HepG2 (cell line): ENCODE results near the gene SPATA33. TPM values are rescaled to one million over a fixed set of nuclear protein-coding genes. Genes with fewer than 3 reads are reported as not detected.

Source experiments
- CENPBD1 ChIP-seq: sonication (generic); formaldehyde crosslinking; IDR thresholded peaks from 2 replicates; pipeline ENCODE4 v1.8.0; 2022; ENCODE audit warnings: missing genetic modification reagents, low read depth, mild to moderate bottlenecking, borderline replicate concordance
- GLI4 ChIP-seq: sonication (generic); formaldehyde crosslinking; IDR thresholded peaks from 2 replicates; pipeline ENCODE4 v1.5.1; 2020; ENCODE audit warnings: missing genetic modification reagents, mild to moderate bottlenecking, moderate library complexity, borderline replicate concordance
- LRRFIP1 ChIP-seq: sonication (generic); formaldehyde crosslinking; conservative IDR thresholded peaks from 2 replicates; pipeline ENCODE4 v1.4.0; 2020; ENCODE audit warnings: missing genetic modification reagents
- NCOA2 ChIP-seq: sonication (generic); formaldehyde crosslinking; IDR thresholded peaks from 2 replicates; pipeline ENCODE4 v1.8.0; 2022; ENCODE audit warnings: inconsistent platforms
- PBX2 ChIP-seq: IDR thresholded peaks from 2 replicates; pipeline ENCODE4 v1.6.1; 2016; ENCODE audit warnings: control low read depth
- YY1 ChIP-seq: IDR thresholded peaks from 2 replicates; pipeline ENCODE4 v1.6.1; 2011; ENCODE audit warnings: low read length, low read depth, moderate library complexity, mild to moderate bottlenecking; ENCODE audit not compliant: insufficient read depth, insufficient replicate concordance
- ZBED4 ChIP-seq: sonication (generic); formaldehyde crosslinking; IDR thresholded peaks from 2 replicates; pipeline ENCODE4 v1.4.0; 2020; ENCODE audit warnings: missing genetic modification reagents, borderline replicate concordance
- ZBTB38 ChIP-seq: sonication (generic); formaldehyde crosslinking; IDR thresholded peaks from 2 replicates; pipeline ENCODE4 v1.5.1; 2020; ENCODE audit warnings: mild to moderate bottlenecking, missing genetic modification reagents
- ZFAT ChIP-seq: sonication (generic); formaldehyde crosslinking; conservative IDR thresholded peaks from 2 replicates; pipeline ENCODE4 v1.8.1; 2023; ENCODE audit warnings: missing genetic modification reagents, inconsistent platforms
- ZKSCAN1 ChIP-seq: fragments of 150-350 bp; IDR thresholded peaks from 2 replicates; pipeline ENCODE4 v1.6.1; 2014; ENCODE audit warnings: low read length
- ZNF136 ChIP-seq: sonication (generic); formaldehyde crosslinking; IDR thresholded peaks from 2 replicates; pipeline ENCODE4 v1.8.1; 2022; ENCODE audit warnings: low read depth, mild to moderate bottlenecking, moderate library complexity, missing genetic modification reagents
- ZNF20 ChIP-seq: sonication (generic); formaldehyde crosslinking; IDR thresholded peaks from 2 replicates; pipeline ENCODE4 v1.4.0; 2020; ENCODE audit warnings: mild to moderate bottlenecking, moderate library complexity, missing genetic modification reagents
- ZNF570 ChIP-seq: sonication (generic); formaldehyde crosslinking; IDR thresholded peaks from 2 replicates; pipeline ENCODE4 v1.4.0; 2020; ENCODE audit warnings: mild to moderate bottlenecking, missing genetic modification reagents, borderline replicate concordance
- ZNF770 ChIP-seq: sonication (generic); formaldehyde crosslinking; IDR thresholded peaks from 2 replicates; pipeline ENCODE4 v1.5.0; 2020; ENCODE audit warnings: mild to moderate bottlenecking, missing genetic modification reagents
- ZSCAN5A ChIP-seq: sonication (generic); formaldehyde crosslinking; IDR thresholded peaks from 2 replicates; pipeline ENCODE4 v1.8.0; 2022; ENCODE audit warnings: mild to moderate bottlenecking, missing genetic modification reagents, borderline replicate concordance
- polyA plus RNA-seq, 8 experiments: library from polyadenylated mRNA; depleted of rRNA in 3 of 8; stranded (reverse) in 7 of 8; unstranded in 1 of 8; fragments of >200 nt; fragmentation: Illumina TruSeq in 4 of 8; extraction: Trizol in 4 of 8; gene quantifications; 2 replicates each; pipeline versions ENCODE4 v1.2.1 to v1.2.3, GENCODE V29; 2011 to 2016; ENCODE audit warnings: low read depth in 4 of 8, missing spikeins in 1 of 8, mixed read lengths in 1 of 8; ENCODE audit not compliant: insufficient read depth in 1 of 8
- total RNA-seq, 5 experiments: library from RNA; depleted of rRNA; stranded (reverse); fragments of >200 nt; fragmentation: Illumina TruSeq; extraction: Trizol; gene quantifications; 2 replicates each; pipeline ENCODE4 v1.2.3, GENCODE V29; 2016; ENCODE audit warnings: low read depth in 1 of 5

Gene SPATA33
- total and polyA plus RNA-seq, 2 of the 13 experiments (the other 11 are each of a cell fraction or from before 2014, with no cell fraction given) = 5.7 to 11.0 TPM

GRCh38 chr16:89687092-89687940 lies 29.7 kb downstream of the SPATA33 start (continued):
- TF ChIP-seq ZBED4 (CRISPR knock-in tag) (peak; percentile 93), LRRFIP1 (CRISPR knock-in tag) (no peak), ZFAT (CRISPR knock-in tag) (0 out of 2 replicates have a peak, but pooled peaks have one; percentile 61), ZBTB38 (peak; percentile 97), ZSCAN5A (peak; percentile 98; the same call in 1 of the 2 replicates), ZNF570 (peak; percentile 91; the same call in 1 of the 2 replicates), ZNF136 (CRISPR knock-in tag) (peak; percentile 99), ZNF770 (peak; percentile 99), ZNF20 (CRISPR knock-in tag) (peak; percentile 39; the same call in 1 of the 2 replicates), YY1 (peak; percentile 66), NCOA2 (CRISPR knock-in tag) (peak; percentile 94), PBX2 (CRISPR knock-in tag) (peak; percentile 63), CENPBD1 (CRISPR knock-in tag) (peak; percentile 95; the same call in 1 of the 2 replicates), GLI4 (peak; percentile 98), ZKSCAN1 (no peak)
